HEK293T (cell line): ENCODE results near the gene OSMR.

Experiments
- ARNT ChIP-seq: fragments of 450-650 bp; IDR thresholded peaks from 2 replicates; pipeline ENCODE4 v1.6.1; 2017; ENCODE audit warnings: mild to moderate bottlenecking
- BHLHE40 ChIP-seq: fragments of 450-650 bp; IDR thresholded peaks from 2 replicates; pipeline ENCODE4 v1.6.1; 2016; ENCODE audit warnings: mild to moderate bottlenecking, moderate library complexity, borderline replicate concordance
- ELF4 ChIP-seq: fragments of 450-650 bp; IDR thresholded peaks from 2 replicates; pipeline ENCODE4 v1.6.1; 2017; ENCODE audit warnings: antibody characterized with exemption
- FOXA1 ChIP-seq: fragments of 450-650 bp; IDR thresholded peaks from 2 replicates; pipeline ENCODE4 v1.6.1; 2016; ENCODE audit warnings: mild to moderate bottlenecking
- FOXK2 ChIP-seq: fragments of 450-650 bp; IDR thresholded peaks from 2 replicates; pipeline ENCODE4 v1.6.1; 2016; ENCODE audit warnings: mild to moderate bottlenecking
- FOXM1 ChIP-seq: fragments of 450-650 bp; IDR thresholded peaks from 2 replicates; pipeline ENCODE4 v1.6.1; 2017; ENCODE audit warnings: mild to moderate bottlenecking, borderline replicate concordance
- HDGF ChIP-seq: fragments of 450-650 bp; IDR thresholded peaks from 2 replicates; pipeline ENCODE4 v1.6.1; 2017; ENCODE audit warnings: antibody characterized with exemption, borderline replicate concordance
- NFRKB ChIP-seq: fragments of 450-650 bp; IDR thresholded peaks from 2 replicates; pipeline ENCODE4 v1.6.1; 2016; ENCODE audit warnings: mild to moderate bottlenecking, moderate library complexity
- PKNOX1 ChIP-seq: fragments of 450-650 bp; IDR thresholded peaks from 2 replicates; pipeline ENCODE4 v1.6.1; 2016
- SP1 ChIP-seq: fragments of 450-650 bp; IDR thresholded peaks from 2 replicates; pipeline ENCODE4 v1.6.1; 2017
- SUZ12 ChIP-seq: fragments of 450-650 bp; IDR thresholded peaks from 2 replicates; pipeline ENCODE4 v1.6.1; 2016; ENCODE audit warnings: mild to moderate bottlenecking
- TARDBP ChIP-seq: fragments of 450-650 bp; IDR thresholded peaks from 2 replicates; pipeline ENCODE4 v1.6.1; 2016
- ZNF384 ChIP-seq: fragments of 450-650 bp; IDR thresholded peaks from 2 replicates; pipeline ENCODE4 v1.6.1; 2016

- TF ChIP-seq HDGF, result no peak
- no peak for TF ChIP-seq FOXA1
- no peak for TF ChIP-seq SP1
- TF ChIP-seq TARDBP, result no peak
- TF ChIP-seq ZNF384, result no peak
- TF ChIP-seq NFRKB, result no peak
- no peak for TF ChIP-seq BHLHE40
- TF ChIP-seq ARNT, result no peak
- TF ChIP-seq FOXM1, result no peak
- no peak for TF ChIP-seq ELF4
- no peak for TF ChIP-seq SUZ12
- no peak for TF ChIP-seq PKNOX1
- TF ChIP-seq FOXK2, result no peak
Measured at GRCh38 chr5:38824821-38825220, 21.0 kb upstream of the OSMR start.
